ENCODE measurements around the gene RNF38.

DNA sequence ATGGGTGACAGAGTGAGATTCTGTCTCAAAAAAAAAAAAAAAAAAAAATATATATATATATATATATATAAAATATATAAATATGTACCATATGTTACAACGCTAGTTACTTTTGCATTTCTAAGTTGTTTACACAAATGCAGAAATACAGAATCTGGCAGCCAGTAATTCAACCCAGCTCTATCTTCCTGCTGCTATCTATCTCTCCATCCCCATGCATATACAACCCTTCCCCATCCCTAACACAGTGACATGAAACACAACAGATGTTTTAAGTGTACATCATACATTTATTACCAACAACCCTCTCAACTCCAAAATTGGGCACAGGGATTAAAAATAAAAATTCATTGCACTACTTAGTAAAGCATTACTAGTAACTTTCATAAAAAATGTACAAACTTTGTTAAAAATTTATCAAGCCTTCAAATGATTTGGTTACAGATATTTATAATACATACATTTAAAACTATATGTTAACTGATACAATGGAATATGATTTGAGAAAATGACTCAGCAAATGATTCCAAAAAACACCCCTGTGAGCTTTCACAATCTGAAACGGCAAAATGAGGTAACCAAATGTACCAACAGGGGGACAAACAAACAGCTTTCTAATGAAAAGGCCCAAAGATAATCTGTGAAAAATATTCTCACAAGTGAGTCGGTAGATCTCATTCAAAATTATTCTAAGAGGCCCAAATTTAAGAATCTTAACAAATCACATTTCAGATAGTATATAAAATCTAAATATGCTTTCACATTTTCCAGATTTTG lies 63.8 kb downstream of the RNF38 start:
- TF ChIP-seq, protein P1, sequence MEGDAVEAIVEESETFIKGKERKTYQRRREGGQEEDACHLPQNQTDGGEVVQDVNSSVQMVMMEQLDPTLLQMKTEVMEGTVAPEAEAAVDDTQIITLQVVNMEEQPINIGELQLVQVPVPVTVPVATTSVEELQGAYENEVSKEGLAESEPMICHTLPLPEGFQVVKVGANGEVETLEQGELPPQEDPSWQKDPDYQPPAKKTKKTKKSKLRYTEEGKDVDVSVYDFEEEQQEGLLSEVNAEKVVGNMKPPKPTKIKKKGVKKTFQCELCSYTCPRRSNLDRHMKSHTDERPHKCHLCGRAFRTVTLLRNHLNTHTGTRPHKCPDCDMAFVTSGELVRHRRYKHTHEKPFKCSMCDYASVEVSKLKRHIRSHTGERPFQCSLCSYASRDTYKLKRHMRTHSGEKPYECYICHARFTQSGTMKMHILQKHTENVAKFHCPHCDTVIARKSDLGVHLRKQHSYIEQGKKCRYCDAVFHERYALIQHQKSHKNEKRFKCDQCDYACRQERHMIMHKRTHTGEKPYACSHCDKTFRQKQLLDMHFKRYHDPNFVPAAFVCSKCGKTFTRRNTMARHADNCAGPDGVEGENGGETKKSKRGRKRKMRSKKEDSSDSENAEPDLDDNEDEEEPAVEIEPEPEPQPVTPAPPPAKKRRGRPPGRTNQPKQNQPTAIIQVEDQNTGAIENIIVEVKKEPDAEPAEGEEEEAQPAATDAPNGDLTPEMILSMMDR (IDR thresholded peaks at IDR 0.05): no peak
- TF ChIP-seq POLR2A (IDR thresholded peaks at IDR 0.05): no peak

All from uterus (tissue), 2 donors.